SK-N-SH treated with all-trans-retinoic acid at 6 μM for 48 hours (cell line): ENCODE measurements around the gene GRIFIN.

Experiments
- CREB5 ChIP-seq: fragments of 250-450 bp; sonication (Bioruptor Pico); IDR thresholded peaks from 2 replicates; pipeline ENCODE4 v1.5.1; 2020; ENCODE audit warnings: low read depth, mild to moderate bottlenecking, moderate library complexity
- ESRRG ChIP-seq: fragments of 250-450 bp; sonication (Bioruptor Pico); IDR thresholded peaks from 2 replicates; pipeline ENCODE4 v1.6.1; 2021; ENCODE audit warnings: mild to moderate bottlenecking
- GLIS3 ChIP-seq: fragments of 250-450 bp; sonication (Bioruptor Pico); IDR thresholded peaks from 2 replicates; pipeline ENCODE4 v1.5.0; 2020; ENCODE audit warnings: mild to moderate bottlenecking, moderate library complexity
- OSR1 ChIP-seq: fragments of 250-450 bp; sonication (Bioruptor Pico); IDR thresholded peaks from 2 replicates; pipeline ENCODE4 v1.8.0; 2022; ENCODE audit warnings: moderate library complexity, mild to moderate bottlenecking, inconsistent platforms
- PATZ1 ChIP-seq: fragments of 250-450 bp; sonication (Bioruptor Pico); IDR thresholded peaks from 2 replicates; pipeline ENCODE4 v1.8.0; 2020; ENCODE audit warnings: mild to moderate bottlenecking, moderate library complexity, borderline replicate concordance
- TSHZ2 ChIP-seq: fragments of 250-450 bp; sonication (Bioruptor Pico); IDR thresholded peaks from 2 replicates; pipeline ENCODE4 v1.5.0; 2020; ENCODE audit warnings: mild to moderate bottlenecking, moderate library complexity
- ZFP30 ChIP-seq: fragments of 450-650 bp; formaldehyde crosslinking; IDR thresholded peaks from 2 replicates; pipeline ENCODE4 v1.5.0; 2022; ENCODE audit warnings: mild to moderate bottlenecking, moderate library complexity
- ZNF70 ChIP-seq: fragments of 450-650 bp; formaldehyde crosslinking; IDR thresholded peaks from 2 replicates; pipeline ENCODE4 v1.5.0; 2020; ENCODE audit warnings: mild to moderate bottlenecking, moderate library complexity
- ZNF8 ChIP-seq: fragments of 450-650 bp; formaldehyde crosslinking; IDR thresholded peaks from 2 replicates; pipeline ENCODE4 v1.5.0; 2020; ENCODE audit warnings: mild to moderate bottlenecking, moderate library complexity

- TF ChIP-seq PATZ1 (CRISPR knock-in tag) = no peak
- TF ChIP-seq OSR1 (CRISPR knock-in tag) = no peak
- no peak for TF ChIP-seq ZNF8 (CRISPR knock-in tag)
- TF ChIP-seq CREB5 = no peak
- TF ChIP-seq ZFP30 (CRISPR knock-in tag) = no peak
- no peak for TF ChIP-seq TSHZ2 (CRISPR knock-in tag)
- TF ChIP-seq GLIS3 = no peak
- TF ChIP-seq ZNF70 (CRISPR knock-in tag) = no peak
- TF ChIP-seq ESRRG = no peak
Observed at GRCh38 chr7:2512179-2512661, 36.0 kb upstream of the GRIFIN start.
